Endothelial cell of umbilical vein (primary cell): ENCODE results near the gene ZFYVE9.

ENCODE experiments used
- EZH2 ChIP-seq: IDR thresholded peaks from 2 replicates; pipeline ENCODE4 v1.6.1; 2012; ENCODE audit warnings: borderline replicate concordance, low read depth, mild to moderate bottlenecking, moderate library complexity, low read length, inconsistent platforms; ENCODE audit not compliant: severe bottlenecking
- POLR2A ChIP-seq: IDR thresholded peaks from 2 replicates; pipeline ENCODE4 v1.6.1; 2012; ENCODE audit warnings: low read depth, mild to moderate bottlenecking, control low read depth, low read length
- POLR2AphosphoS5 ChIP-seq: IDR thresholded peaks from 2 replicates; pipeline ENCODE4 v1.6.1; 2012; ENCODE audit warnings: low read depth, mild to moderate bottlenecking, control low read depth, low read length, moderate library complexity; ENCODE audit not compliant: insufficient read depth

GRCh38 chr1:52337439-52337838 is 195.6 kb downstream of the ZFYVE9 start:
- TF ChIP-seq POLR2AphosphoS5 (no peak), POLR2A (no peak), EZH2 (no peak)
